LHCN-M2 (cell line): ENCODE measurements around the gene EXPH5. TPM values are rescaled to one million over a fixed set of nuclear protein-coding genes. Genes with fewer than 3 reads are reported as not detected.

Source experiments
- DNase-seq: peaks from one replicate; pipeline ENCODE4 v3.0.0-alpha.2; 2012; ENCODE audit warnings: low read depth
- total RNA-seq: library from RNA; depleted of rRNA; stranded (reverse); fragments of >200 nt; gene quantifications from 2 replicates; pipeline ENCODE4 v1.2.3, GENCODE V29; 2014

The EXPH5 gene
- total RNA-seq, 1 experiment from 2014 or later = 5.2 TPM

GRCh38 chr11:108522318-108522717 lies 71.2 kb downstream of the EXPH5 start:
- DNase-seq = no peak

- no peak for DNase-seq
Observed at GRCh38 chr11:108518581-108518980, 75.0 kb downstream of the EXPH5 start.

- no peak for DNase-seq
Observed at GRCh38 chr11:108516125-108516524, 77.4 kb downstream of the EXPH5 start.

GRCh38 chr11:108512708-108513107 lies 80.9 kb downstream of the EXPH5 start:
- DNase-seq = no peak

GRCh38 chr11:108511851-108512474 lies 81.6 kb downstream of the EXPH5 start:
- peak; percentile 88 for DNase-seq

- DNase-seq = no peak
Observed at GRCh38 chr11:108508653-108509593, 84.6 kb downstream of the EXPH5 start.

- peak; percentile 45 for DNase-seq
Observed at GRCh38 chr11:108501396-108501795, 92.2 kb downstream of the EXPH5 start.

GRCh38 chr11:108500721-108501120 lies 92.8 kb downstream of the EXPH5 start:
- no peak for DNase-seq

- DNase-seq = no peak
Observed at GRCh38 chr11:108500169-108500568, 93.4 kb downstream of the EXPH5 start.

- no peak for DNase-seq
Observed at GRCh38 chr11:108498816-108499408, 94.7 kb downstream of the EXPH5 start.

- peak; percentile 65 for DNase-seq
Observed at GRCh38 chr11:108498046-108498815, 95.3 kb downstream of the EXPH5 start, which contains the start of gene POGLUT3. TSS of gene POGLUT3 (minus strand) at chr11:108498384. CDS start at chr11:108498366, 18 bp downstream.

GRCh38 chr11:108497317-108498045 lies 96.1 kb downstream of the EXPH5 start:
- peak; percentile 99 for DNase-seq

- no peak for DNase-seq
Observed at GRCh38 chr11:108496643-108497256, 96.8 kb downstream of the EXPH5 start.

- no peak for DNase-seq
Observed at GRCh38 chr11:108495326-108495725, 98.2 kb downstream of the EXPH5 start.

GRCh38 chr11:108494182-108494581 lies 99.4 kb downstream of the EXPH5 start:
- no peak for DNase-seq

- DNase-seq = no peak
Observed at GRCh38 chr11:108491936-108492335, 101.6 kb downstream of the EXPH5 start.

GRCh38 chr11:108486828-108487227 lies 106.7 kb downstream of the EXPH5 start:
- DNase-seq = no peak

GRCh38 chr11:108486331-108486730 lies 107.2 kb downstream of the EXPH5 start:
- DNase-seq = no peak

GRCh38 chr11:108483163-108483562 lies 110.4 kb downstream of the EXPH5 start:
- no peak for DNase-seq
